Measurements from ENCODE around the gene KBTBD13.
"Not testable (repeated sequence)": the region's sequence is repeated elsewhere in the genome, so short reads cannot be mapped to it uniquely, and the experiment has no call there.

Gene KBTBD13

GRCh38 chr15:65069179-65069578, 7.4 kb upstream of the KBTBD13 start:
- DNase-seq (ENCODE audit: low read depth in 1 of 2, low spot score in 1 of 2): no peak

- DNase-seq (ENCODE audit: low read depth in 1 of 2, low spot score in 1 of 2): no peak
Measured at GRCh38 chr15:65069779-65070546, 6.6 kb upstream of the KBTBD13 start.

GRCh38 chr15:65071381-65071811, 5.2 kb upstream of the KBTBD13 start:
- DNase-seq (ENCODE audit: low read depth in 1 of 2, low spot score in 1 of 2): no peak

DNA sequence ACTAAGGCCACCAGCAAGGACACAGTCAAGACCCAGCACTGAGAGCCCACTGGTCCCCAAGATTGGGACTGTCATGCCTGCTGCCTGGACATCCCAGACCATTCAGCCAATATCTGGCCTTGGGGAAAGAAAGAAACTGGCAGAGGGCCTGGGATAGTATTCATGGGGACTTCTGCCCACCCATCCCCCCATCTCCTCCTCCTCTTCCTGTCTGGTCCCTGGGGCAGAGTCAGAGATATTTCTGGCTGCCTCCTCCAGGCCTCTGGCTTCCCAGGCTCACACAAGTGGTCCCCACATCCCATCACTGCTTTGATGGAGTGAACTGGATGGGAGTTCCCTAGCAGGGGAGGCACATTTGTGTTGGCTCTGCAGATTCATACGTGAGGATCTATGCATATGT, 4.5 kb upstream of the KBTBD13 start:
- DNase-seq (ENCODE audit: low read depth in 1 of 2, low spot score in 1 of 2): no peak

DNA sequence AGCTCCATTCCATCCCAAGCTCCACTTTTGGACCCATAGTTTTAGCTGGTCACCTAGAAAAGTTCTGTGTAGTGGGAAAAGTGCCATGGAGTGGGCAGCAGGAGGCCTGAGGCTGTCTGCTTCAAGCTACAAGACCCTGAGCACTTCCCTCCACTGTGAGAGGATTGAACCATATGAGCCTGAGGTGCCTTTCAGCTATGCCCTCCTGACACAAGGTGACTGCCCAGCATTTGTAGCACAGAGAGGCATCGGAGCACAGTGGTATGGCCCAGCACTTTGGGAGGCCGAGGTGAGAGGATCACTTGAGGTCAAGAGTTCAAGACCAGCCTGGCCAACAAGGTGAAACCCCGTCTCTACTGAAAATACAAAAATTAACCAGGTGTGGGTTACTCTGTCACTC, 3.9 kb upstream of the KBTBD13 start:
- DNase-seq (ENCODE audit: low read depth in 1 of 2, low spot score in 1 of 2): no peak

DNA sequence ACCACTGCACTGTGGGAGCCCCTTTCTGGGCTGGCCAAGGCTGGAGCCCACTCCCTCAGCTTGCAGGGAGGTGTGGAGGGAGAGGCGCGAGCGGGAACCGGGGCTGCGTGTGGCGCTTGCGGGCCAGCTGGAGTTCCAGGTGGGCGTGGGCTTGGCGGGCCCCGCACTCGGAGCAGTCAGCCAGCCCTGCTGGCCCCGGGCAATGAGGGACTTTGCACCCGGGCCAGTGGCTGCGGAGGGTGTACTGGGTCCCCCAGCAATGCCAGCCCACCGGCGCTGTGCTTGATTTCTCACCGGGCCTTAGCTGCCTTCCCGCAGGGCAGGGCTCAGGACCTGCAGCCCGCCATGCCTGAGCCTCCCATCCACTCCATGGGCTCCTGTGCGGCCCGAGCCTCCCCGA, 1.6 kb upstream of the KBTBD13 start:
- DNase-seq (ENCODE audit: low read depth in 1 of 2, low spot score in 1 of 2): not testable (repeated sequence)

DNA sequence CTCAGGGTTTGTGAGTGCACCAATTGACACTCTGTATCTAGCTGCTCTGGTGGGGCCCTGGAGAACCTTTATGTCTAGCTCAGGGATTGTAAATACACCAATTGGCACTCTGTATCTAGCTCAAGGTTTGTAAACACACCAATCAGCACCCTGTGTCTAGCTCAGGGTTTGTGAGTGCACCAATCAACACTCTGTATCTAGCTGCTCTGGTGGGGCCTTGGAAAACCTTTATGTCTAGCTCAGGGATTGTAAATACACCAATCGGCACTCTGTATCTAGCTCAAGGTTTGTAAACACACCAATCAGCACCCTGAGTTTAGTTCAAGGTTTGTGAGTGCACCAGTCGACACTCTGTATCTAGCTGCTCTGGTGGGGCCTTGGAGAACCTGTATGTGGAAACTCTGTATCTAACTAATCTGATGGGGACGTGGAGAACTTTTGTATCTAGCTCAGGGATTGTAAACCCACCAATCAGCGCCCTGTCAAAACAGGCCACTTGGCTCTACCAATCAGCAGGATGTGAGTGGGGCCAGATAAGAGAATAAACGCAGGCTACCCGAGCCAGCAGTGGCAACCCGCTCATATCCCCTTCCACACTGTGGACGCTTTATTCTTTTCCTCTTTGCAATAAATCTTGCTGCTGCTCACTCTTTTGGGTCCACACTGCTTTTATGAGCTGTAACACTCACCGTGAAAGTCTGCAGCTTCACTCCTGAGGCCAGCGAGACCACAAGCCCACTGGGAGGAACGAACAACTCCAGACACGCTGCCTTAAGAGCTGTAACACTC, 745 bp upstream of the KBTBD13 start:
- DNase-seq (ENCODE audit: low read depth in 1 of 2, low spot score in 1 of 2): not testable (repeated sequence)

DNA sequence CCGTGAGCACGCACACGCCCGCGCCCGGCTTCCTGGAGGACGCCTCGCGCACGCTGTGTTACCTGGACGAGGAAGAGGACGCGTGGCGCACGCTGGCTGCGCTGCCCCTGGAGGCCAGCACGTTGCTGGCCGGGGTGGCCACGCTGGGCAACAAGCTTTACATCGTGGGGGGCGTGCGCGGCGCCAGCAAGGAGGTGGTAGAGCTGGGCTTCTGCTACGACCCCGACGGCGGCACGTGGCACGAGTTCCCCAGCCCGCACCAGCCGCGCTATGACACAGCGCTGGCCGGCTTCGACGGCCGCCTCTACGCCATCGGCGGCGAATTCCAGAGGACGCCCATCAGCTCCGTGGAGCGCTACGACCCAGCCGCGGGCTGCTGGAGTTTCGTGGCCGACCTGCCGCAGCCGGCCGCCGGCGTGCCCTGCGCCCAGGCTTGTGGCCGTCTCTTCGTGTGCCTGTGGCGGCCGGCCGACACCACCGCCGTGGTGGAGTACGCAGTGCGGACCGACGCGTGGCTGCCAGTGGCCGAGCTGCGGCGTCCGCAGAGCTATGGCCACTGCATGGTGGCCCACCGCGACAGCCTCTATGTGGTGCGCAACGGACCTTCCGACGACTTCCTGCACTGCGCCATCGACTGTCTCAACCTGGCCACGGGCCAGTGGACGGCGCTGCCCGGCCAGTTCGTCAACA, 890 bp downstream of the KBTBD13 start:
- no peak for DNase-seq (ENCODE audit: low read depth in 1 of 2, low spot score in 1 of 2)

DNA sequence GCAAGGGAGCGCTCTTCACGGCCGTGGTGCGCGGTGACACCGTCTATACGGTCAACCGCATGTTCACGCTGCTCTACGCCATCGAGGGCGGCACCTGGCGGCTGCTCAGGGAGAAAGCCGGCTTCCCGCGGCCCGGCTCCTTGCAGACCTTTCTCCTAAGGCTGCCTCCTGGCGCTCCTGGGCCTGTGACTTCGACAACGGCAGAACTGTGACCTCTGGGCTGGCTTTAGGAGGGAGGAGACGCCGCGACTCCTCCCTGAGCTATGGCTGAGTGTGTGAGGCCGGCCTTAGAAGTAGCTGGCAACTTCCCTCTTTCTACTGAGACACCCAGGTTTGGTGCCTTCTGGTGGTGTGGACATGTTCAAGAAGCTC, 1.4 kb downstream of the KBTBD13 start:
- peak; percentile 21 to 32 for DNase-seq (ENCODE audit: low read depth in 1 of 2, low spot score in 1 of 2)

DNA sequence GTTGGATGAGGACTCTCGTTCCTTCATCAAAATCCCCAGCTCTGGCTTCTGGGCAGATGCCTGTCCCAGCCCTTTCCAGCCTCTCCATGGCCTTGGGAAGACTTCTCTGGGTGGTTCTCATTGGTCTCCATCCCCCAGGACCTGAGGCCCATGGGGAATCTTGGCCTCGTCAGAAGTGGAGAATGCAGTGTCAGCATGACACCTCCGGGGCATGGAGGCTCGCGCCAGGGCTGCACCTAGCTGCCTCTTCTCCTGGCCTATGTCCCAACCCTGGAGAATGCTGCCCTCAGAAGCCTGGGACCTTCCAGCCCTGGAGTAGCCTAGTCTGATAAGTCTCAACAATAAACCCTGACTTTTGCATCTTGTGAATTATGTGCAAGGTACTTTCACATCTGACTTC, 3.0 kb downstream of the KBTBD13 start:
- DNase-seq (ENCODE audit: low read depth in 1 of 2, low spot score in 1 of 2): no peak

DNA sequence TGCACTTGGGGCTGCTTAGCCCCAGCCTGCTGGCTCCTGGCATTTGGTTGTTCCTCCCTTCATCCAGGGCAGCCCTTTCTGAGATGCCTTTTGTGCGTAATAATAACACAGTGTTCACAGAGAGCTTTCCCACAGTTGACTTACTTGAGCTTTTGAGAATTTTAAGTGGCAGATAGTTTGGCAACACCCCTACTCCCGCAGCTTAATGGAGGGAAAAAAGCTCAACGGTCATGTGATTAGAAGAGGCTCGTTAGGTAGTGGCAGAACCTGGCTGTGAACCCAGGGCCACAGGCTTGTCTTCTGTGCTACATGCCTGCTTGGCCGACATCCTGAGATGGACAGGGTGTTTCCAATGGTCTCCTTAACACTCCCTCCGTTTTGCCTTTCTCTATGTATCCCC, 4.7 kb downstream of the KBTBD13 start:
- no peak for DNase-seq (ENCODE audit: low read depth in 1 of 2, low spot score in 1 of 2)

GRCh38 chr15:65081758-65082157, 5.2 kb downstream of the KBTBD13 start:
- no peak for DNase-seq (ENCODE audit: low read depth in 1 of 2, low spot score in 1 of 2)

GRCh38 chr15:65082303-65082953, 5.9 kb downstream of the KBTBD13 start:
- no peak for DNase-seq (ENCODE audit: low read depth in 1 of 2, low spot score in 1 of 2)

DNA sequence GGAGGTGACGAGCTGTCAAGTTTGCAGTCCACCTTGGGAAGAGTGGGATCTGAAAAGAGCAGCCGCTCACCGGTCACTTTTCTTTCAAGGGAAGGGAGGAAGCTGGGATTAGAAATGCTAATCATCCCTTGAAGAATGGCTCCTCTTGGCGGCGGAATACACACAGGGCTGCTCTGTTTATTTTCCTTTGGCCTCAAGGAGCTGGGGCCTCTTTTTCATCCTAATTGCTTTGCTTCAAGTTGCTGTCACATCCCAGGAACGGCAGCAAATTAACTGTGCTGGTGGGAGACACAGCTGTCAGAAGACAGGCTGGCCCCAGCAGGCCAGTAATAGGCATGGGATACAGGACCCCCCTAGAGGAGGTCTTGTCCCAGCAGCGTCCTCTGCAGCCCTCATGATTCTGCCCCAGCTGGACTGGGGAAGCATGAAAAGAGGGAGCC, 6.7 kb downstream of the KBTBD13 start:
- no peak for DNase-seq (ENCODE audit: low read depth in 1 of 2, low spot score in 1 of 2)

DNA sequence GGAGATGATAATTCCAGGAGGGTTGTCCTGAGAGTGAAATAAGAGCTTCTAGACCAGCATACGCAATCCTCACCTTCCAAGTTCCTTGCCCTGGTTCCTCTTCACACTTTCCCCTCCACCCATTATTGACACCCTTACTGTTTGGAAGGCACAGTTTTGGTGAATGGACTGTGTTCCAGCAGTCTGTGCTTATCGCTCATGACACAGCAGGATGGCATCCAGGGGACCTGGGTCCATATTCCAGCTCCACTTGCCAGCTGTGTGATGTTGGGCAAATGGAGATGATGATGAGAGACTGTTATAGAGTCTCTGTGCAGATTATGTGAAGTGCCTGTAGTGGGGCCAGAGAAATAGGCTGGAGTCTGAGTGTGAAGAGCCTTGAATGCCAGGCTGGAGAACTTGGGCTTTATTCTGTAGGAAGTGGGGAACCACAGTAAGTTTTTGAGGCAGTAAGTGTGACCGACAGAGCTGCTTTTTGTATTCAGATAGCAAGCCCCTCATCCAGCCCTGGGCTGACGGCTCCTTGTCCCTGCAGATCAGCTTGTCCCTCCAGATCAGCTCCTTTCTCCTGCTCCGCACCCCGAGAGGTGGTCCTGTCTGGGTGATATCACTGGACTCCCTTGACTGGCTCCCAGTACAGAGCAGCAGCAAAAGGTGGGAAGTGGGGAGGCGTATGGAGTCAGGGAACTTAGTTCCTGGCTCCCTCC, 8.1 kb downstream of the KBTBD13 start:
- no peak for DNase-seq (ENCODE audit: low read depth in 1 of 2, low spot score in 1 of 2)

- no peak for DNase-seq (ENCODE audit: low read depth in 1 of 2, low spot score in 1 of 2)
Measured at GRCh38 chr15:65085207-65085753, 8.7 kb downstream of the KBTBD13 start.

DNA sequence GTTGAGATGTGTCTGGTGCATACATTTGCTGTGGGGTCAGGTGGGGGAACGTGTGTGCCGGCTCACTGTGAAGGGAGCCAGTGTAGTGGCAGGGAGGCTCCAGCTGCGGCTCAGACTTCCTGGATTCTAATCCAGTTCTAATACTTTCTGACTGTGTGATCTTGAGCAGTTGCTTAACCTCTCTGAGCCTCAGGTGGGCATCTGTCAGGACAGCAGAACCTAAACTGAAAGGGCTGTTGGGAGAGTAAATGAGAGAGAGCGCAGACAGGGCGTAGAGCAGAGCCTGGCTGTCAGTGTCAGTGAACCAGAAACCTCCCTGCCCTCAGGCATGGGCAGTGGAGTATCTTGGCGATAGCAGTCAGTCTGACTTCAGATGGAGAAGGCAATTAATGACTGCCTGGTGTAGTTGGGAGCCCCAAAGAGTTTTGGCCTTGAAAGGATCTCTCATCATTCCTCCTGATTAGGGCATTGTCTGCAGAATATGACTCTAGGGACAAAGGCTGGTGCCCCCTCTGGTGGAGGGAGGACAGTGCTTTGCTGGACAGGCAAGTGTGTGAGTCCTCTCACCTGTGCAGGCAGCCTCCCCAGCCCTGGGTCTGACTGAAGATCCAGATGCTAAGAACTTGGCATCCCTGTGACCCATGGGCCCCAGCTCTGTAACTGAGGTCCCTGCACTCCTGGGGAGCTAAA, 9.6 kb downstream of the KBTBD13 start:
- no peak for DNase-seq (ENCODE audit: low read depth in 1 of 2, low spot score in 1 of 2)

GRCh38 chr15:65086680-65087111, 10.2 kb downstream of the KBTBD13 start:
- no peak for DNase-seq (ENCODE audit: low read depth in 1 of 2, low spot score in 1 of 2)

DNA sequence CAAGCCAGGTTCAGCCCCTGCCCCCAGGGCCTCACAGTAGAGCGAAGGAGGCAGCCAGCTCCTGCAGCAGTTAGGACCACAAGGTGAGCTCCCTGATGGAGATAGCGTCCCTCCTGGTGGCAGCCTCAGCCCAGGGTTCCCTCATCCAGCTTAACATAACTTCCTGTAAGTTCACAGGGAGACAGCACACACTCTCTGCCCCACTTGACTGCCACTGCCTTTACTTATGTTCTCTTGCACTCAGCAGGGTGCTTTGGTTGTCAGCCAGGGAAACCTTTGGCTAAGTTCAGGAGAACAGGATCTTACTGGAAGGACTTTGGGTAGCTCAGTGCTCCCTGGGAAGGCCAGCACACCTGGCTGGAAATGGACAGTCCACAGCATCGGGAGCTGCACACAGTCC, 10.9 kb downstream of the KBTBD13 start:
- DNase-seq (ENCODE audit: low read depth in 1 of 2, low spot score in 1 of 2): no peak
